ENCODE data around the gene SPATA31C1. TPM values are rescaled to one million over a fixed set of nuclear protein-coding genes. Genes with fewer than 3 reads are reported as not detected.

Gene SPATA31C1
- total RNA-seq, result not detected

DNA sequence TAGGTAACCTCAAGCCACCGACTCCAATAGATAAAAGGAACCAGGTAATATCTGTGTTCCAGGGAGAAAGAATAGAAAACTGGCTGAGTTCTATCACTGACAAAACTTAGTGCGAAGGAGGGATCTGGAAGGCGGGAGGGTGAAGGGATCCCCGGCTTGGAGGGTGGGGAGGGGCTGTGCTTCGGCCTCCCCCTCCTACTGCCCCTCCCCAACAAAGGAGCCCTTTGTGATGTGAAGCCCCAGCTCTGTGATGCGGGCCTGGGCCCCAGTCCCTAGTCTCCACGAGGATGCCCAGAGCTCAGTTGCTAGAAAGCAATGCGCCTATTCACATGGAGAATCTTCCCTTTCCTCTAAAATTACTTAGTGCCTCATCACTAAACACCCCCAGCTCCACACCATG lies at the start of gene SPATA31C1:
Gene SPATA31C1 (plus strand): TSS at position 301 of the 400 bp plus-strand sequence.

DNA sequence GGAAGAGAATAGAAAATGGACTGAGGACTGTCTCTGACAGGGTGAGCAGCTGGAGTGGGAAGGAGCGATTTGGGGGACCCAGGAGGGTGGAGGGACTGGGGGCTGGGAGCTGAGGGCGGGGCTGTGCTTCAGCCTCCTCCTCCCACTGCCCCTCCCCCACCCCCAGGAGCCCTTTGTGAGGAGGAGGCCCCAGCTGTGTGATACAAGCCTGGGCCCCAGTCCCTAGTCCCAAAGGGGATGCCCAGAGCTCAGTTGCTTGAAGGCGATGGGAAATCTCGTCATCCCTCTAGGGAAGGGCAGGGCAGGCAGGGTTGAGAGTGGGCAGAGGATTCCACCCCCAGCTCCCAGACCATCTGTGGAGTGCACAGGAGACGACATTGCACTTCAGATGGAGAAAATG lies 35.1 kb upstream of the SPATA31C1 start, which contains the start of gene SPATA31E1:
Gene SPATA31E1 (plus strand): TSS at position 251 of the 400 bp plus-strand sequence. CDS start 15 bp downstream, at position 266.

Other genes starting within 250 kb of the SPATA31C1 start
- 20.3 TPM for gene CTSL, start 191.8 kb upstream of the SPATA31C1 start, total RNA-seq
- gene SPATA31E1, start 35.1 kb upstream of the SPATA31C1 start, total RNA-seq, result not detected
- 17.8 TPM for gene CDK20, start 56.6 kb downstream of the SPATA31C1 start, total RNA-seq
- not detected for gene SPATA31C2, start 220.5 kb downstream of the SPATA31C1 start, total RNA-seq

Data from parietal lobe (tissue), 1 donor.